Measurements from ENCODE around the gene TRIM22.
"Not testable (repeated sequence)": the region's sequence is repeated elsewhere in the genome, so short reads cannot be mapped to it uniquely, and the experiment has no call there.

Gene TRIM22

DNA sequence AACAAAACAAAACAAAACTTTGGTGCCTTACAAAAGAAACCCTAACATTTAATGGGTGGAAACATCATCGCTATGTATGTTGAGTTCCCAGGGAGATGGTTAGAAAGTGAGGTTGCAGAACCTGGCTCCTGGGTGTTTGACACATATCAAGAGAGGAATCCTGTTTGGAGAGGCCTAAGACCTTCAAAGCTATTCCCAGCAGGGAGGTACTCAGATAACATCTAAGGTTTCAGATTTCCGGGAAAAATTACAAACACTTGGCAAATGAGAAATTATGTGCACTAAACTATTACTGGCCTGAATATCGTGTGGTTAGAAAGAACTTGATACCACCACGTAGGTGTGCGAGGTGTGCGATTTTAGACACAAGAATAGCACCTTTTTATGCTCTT is 23.2 kb upstream of the TRIM22 start:
- no peak overlapping the region for H3K9ac ChIP-seq (ENCODE audit: low read depth in 1 of 2, low read length in 2 of 2)
- H3K4me3 ChIP-seq (ENCODE audit: low read depth in 1 of 2, low read length in 2 of 2) = no peak overlapping the region
- H3K27ac ChIP-seq (ENCODE audit: low read depth, low read length) = no peak overlapping the region
- no peaks in the 10 kb centered on the region for H3K4me1 ChIP-seq (ENCODE audit: control insufficient read depth in 1 of 2, insufficient read depth in 2 of 2, low read length in 2 of 2)
- H3K27me3 ChIP-seq (ENCODE audit: control insufficient read depth in 1 of 2, insufficient read depth in 2 of 2, low read length in 2 of 2) = no peaks in the 10 kb centered on the region
- H3K9me3 ChIP-seq (ENCODE audit: control insufficient read depth in 1 of 2, low read length in 2 of 2) = no peaks in the 10 kb centered on the region
- peaks cover 12 to 53% of the 10 kb centered on the region in 2 donors for H3K36me3 ChIP-seq (ENCODE audit: control insufficient read depth in 1 of 2, insufficient read depth in 2 of 2, low read length in 2 of 2)

DNA sequence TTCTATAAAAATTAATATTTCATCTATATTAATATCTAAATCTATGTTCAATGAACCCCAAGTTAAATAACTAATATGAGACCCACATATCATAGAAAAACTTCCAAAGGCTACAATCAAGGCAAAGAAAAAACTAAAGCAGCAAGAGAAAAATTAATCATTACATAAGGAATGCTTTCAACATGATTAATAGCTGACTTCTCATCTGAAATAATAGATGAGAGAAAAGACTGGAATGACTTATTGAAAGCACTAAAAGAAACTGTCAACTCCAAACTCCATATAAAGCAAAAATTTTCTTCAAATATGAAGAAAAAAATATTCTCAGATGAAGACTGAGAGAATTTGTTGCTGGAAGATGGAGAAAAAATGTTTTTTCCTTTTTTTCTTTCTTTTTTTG is 17.8 kb upstream of the TRIM22 start:
- H3K4me3 ChIP-seq (ENCODE audit: low read depth in 1 of 2, low read length in 2 of 2) = no peak overlapping the region

DNA sequence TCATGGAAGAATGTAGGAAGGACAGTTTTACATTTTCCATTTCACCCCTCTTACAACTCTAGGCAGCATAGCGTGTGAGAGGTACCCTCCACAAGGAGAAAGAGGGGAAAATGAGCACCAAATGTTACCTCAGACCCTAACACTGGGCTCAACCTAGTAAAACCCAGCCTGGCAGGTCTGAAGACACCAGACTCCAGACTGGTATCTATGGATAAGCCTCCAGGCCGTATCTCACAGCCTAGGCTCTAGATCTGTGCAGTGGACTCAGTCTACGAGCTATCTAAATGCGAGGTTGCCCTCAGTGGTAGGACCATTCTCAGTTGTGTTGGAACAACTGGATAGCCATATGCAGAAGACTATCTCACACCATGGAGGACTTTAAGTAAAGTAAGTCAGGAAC is 15.2 kb upstream of the TRIM22 start:
- Histone ChIP-seq H3K4me1 (ENCODE audit: control insufficient read depth in 1 of 2, insufficient read depth in 2 of 2, low read length in 2 of 2) (no peaks in the 10 kb centered on the region), H3K9ac (ENCODE audit: low read depth in 1 of 2, low read length in 2 of 2) (no peak overlapping the region), H3K36me3 (ENCODE audit: control insufficient read depth in 1 of 2, insufficient read depth in 2 of 2, low read length in 2 of 2) (peaks cover 31 to 35% of the 10 kb centered on the region in 2 donors), H3K27me3 (ENCODE audit: control insufficient read depth in 1 of 2, insufficient read depth in 2 of 2, low read length in 2 of 2) (no peaks in the 10 kb centered on the region), H3K27ac (ENCODE audit: low read depth, low read length) (no peak overlapping the region), H3K4me3 (ENCODE audit: low read depth in 1 of 2, low read length in 2 of 2) (no peak overlapping the region), H3K9me3 (ENCODE audit: control insufficient read depth in 1 of 2, low read length in 2 of 2) (no peaks in the 10 kb centered on the region)

More for the DNA sequence above, 17.8 kb upstream of the TRIM22 start:
- Histone ChIP-seq H3K9me3 (ENCODE audit: control insufficient read depth in 1 of 2, low read length in 2 of 2) (no peaks in the 10 kb centered on the region), H3K9ac (ENCODE audit: low read depth in 1 of 2, low read length in 2 of 2) (no peak overlapping the region), H3K27me3 (ENCODE audit: control insufficient read depth in 1 of 2, insufficient read depth in 2 of 2, low read length in 2 of 2) (no peaks in the 10 kb centered on the region), H3K36me3 (ENCODE audit: control insufficient read depth in 1 of 2, insufficient read depth in 2 of 2, low read length in 2 of 2) (peaks cover 14 to 30% of the 10 kb centered on the region in 2 donors), H3K4me1 (ENCODE audit: control insufficient read depth in 1 of 2, insufficient read depth in 2 of 2, low read length in 2 of 2) (no peaks in the 10 kb centered on the region), H3K27ac (ENCODE audit: low read depth, low read length) (no peak overlapping the region)

DNA sequence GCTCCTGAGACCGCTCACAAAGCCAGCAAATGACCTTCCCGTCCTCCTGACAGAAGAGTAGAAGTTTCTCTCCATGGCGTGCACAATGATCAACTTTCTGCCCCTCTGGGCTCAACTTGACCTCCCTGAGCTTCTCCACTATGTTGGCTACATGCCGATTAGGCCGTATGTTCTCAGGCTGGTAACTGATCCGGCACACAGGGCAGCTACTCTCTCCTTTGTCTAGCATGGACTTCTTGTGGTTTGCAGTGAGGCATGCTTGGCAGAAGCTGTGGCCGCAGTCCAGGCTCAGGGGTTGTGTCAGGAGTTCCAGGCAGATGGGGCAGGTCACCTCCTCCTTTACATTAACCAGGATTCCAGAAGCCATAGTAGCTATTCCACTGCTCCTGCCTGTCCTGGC is 9.8 kb upstream of the TRIM22 start:
- peaks cover 0 to 3% of the 10 kb centered on the region in 2 donors for H3K4me1 ChIP-seq (ENCODE audit: control insufficient read depth in 1 of 2, insufficient read depth in 2 of 2, low read length in 2 of 2)
- no peak overlapping the region for H3K27ac ChIP-seq (ENCODE audit: low read depth, low read length)
- H3K9me3 ChIP-seq (ENCODE audit: control insufficient read depth in 1 of 2, low read length in 2 of 2) = no peaks in the 10 kb centered on the region
- H3K36me3 ChIP-seq (ENCODE audit: control insufficient read depth in 1 of 2, insufficient read depth in 2 of 2, low read length in 2 of 2) = peaks cover 27 to 28% of the 10 kb centered on the region in 2 donors
- no peaks in the 10 kb centered on the region for H3K27me3 ChIP-seq (ENCODE audit: control insufficient read depth in 1 of 2, insufficient read depth in 2 of 2, low read length in 2 of 2)
- H3K4me3 ChIP-seq (ENCODE audit: low read depth in 1 of 2, low read length in 2 of 2) = no peak overlapping the region
- H3K9ac ChIP-seq (ENCODE audit: low read depth in 1 of 2, low read length in 2 of 2) = no peak overlapping the region

DNA sequence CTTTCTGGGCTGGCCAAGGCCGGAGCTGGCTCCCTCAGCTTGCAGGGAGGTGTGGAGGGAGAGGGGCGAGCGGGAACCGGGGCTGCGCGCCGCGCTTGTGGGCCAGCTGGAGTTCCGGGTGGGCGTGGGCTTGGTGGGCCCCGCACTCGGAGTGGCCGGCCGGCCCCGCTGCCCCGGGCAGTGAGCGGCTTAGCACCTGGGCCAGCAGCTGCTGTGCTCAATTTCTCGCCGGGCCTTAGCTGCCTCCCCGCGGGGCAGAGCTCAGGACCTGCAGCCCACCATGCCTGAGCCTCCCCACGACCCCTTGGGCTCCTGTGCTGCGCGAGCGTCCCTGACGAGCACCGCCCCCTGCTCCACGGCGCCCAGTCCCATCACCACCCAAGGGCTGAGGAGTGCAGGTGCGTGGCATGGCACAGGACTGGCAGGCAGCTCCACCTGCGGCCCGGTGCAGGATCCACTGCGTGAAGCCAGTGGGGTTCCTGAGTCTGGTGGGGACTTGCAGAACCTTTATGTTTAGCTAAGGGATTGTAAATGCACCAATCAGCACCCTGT is 6.6 kb upstream of the TRIM22 start:
- H3K9me3 ChIP-seq (ENCODE audit: control insufficient read depth in 1 of 2, low read length in 2 of 2); H3K27ac ChIP-seq (ENCODE audit: low read depth, low read length); H3K27me3 ChIP-seq (ENCODE audit: control insufficient read depth in 1 of 2, insufficient read depth in 2 of 2, low read length in 2 of 2); H3K4me3 ChIP-seq (ENCODE audit: low read depth in 1 of 2, low read length in 2 of 2); H3K4me1 ChIP-seq (ENCODE audit: control insufficient read depth in 1 of 2, insufficient read depth in 2 of 2, low read length in 2 of 2); H3K9ac ChIP-seq (ENCODE audit: low read depth in 1 of 2, low read length in 2 of 2): not testable (repeated sequence)
- H3K36me3 ChIP-seq (ENCODE audit: control insufficient read depth in 1 of 2, insufficient read depth in 2 of 2, low read length in 2 of 2) = peaks cover 22 to 24% of the 10 kb centered on the region in 2 donors

DNA sequence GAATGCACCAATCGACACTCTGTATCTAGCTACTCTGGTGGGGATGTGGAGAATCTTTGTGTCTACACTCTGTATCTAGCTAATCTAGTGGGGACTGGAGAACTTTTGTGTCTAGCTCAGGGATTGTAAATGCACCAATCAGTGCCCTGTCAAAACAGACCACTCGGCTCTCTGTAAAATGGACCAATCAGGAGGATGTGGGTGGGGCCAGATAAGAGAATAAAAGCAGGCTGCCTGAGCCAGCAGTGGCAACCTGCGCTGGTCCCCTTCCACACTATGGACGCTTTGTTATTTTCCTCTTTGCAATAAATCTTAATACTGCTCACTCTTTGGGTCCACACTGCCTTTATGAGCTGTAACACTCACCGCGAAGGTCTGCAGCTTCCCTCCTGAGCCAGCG is 6.0 kb upstream of the TRIM22 start:
- peak overlapping the region in 1 of 2 donors; percentile 87 for H3K4me3 ChIP-seq (ENCODE audit: low read depth in 1 of 2, low read length in 2 of 2)
- H3K9ac ChIP-seq (ENCODE audit: low read depth in 1 of 2, low read length in 2 of 2) = peak overlapping the region in 1 of 2 donors; percentile 89
- H3K27ac ChIP-seq (ENCODE audit: low read depth, low read length); H3K9me3 ChIP-seq (ENCODE audit: control insufficient read depth in 1 of 2, low read length in 2 of 2); H3K4me1 ChIP-seq (ENCODE audit: control insufficient read depth in 1 of 2, insufficient read depth in 2 of 2, low read length in 2 of 2); H3K27me3 ChIP-seq (ENCODE audit: control insufficient read depth in 1 of 2, insufficient read depth in 2 of 2, low read length in 2 of 2): not testable (repeated sequence)
- H3K36me3 ChIP-seq (ENCODE audit: control insufficient read depth in 1 of 2, insufficient read depth in 2 of 2, low read length in 2 of 2) = peaks cover 15 to 18% of the 10 kb centered on the region in 2 donors

DNA sequence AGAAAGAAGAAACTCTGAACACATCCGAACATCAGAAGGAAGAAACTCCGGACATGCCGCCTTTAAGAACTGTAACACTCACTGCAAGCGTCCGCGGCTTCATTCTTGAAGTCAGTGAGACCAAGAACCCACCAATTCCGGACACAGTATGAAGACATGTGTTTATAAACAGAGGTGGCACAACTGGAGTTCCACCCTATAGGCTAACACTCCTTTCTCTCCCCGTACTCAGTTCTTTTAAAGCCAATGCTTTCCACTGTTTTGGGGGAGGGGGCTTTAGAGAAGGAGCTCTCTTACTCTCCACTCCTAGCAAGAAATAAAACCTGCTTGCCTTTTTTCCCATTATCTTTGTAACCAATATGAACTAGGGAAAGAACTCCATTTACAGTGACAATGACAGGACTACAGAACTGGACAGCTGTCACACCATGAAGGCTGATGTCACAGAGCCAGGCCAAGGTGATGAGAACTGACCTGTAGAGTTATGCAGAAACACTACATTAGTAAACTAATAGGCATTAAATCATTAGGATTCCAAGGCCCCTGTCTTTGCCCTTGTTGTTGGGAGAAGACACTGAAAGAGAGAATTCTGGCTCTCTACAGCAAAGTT is 5.4 kb upstream of the TRIM22 start:
- Histone ChIP-seq H3K27me3 (ENCODE audit: control insufficient read depth in 1 of 2, insufficient read depth in 2 of 2, low read length in 2 of 2) (no peaks in the 10 kb centered on the region), H3K4me1 (ENCODE audit: control insufficient read depth in 1 of 2, insufficient read depth in 2 of 2, low read length in 2 of 2) (peaks cover 5 to 7% of the 10 kb centered on the region in 2 donors), H3K36me3 (ENCODE audit: control insufficient read depth in 1 of 2, insufficient read depth in 2 of 2, low read length in 2 of 2) (peaks cover 10 to 13% of the 10 kb centered on the region in 2 donors), H3K27ac (ENCODE audit: low read depth, low read length) (peak overlapping the region; percentile 88), H3K4me3 (ENCODE audit: low read depth in 1 of 2, low read length in 2 of 2) (peak overlapping the region; percentile 87 to 89), H3K9ac (ENCODE audit: low read depth in 1 of 2, low read length in 2 of 2) (peak overlapping the region; percentile 81 to 89), H3K9me3 (ENCODE audit: control insufficient read depth in 1 of 2, low read length in 2 of 2) (no peaks in the 10 kb centered on the region)

DNA sequence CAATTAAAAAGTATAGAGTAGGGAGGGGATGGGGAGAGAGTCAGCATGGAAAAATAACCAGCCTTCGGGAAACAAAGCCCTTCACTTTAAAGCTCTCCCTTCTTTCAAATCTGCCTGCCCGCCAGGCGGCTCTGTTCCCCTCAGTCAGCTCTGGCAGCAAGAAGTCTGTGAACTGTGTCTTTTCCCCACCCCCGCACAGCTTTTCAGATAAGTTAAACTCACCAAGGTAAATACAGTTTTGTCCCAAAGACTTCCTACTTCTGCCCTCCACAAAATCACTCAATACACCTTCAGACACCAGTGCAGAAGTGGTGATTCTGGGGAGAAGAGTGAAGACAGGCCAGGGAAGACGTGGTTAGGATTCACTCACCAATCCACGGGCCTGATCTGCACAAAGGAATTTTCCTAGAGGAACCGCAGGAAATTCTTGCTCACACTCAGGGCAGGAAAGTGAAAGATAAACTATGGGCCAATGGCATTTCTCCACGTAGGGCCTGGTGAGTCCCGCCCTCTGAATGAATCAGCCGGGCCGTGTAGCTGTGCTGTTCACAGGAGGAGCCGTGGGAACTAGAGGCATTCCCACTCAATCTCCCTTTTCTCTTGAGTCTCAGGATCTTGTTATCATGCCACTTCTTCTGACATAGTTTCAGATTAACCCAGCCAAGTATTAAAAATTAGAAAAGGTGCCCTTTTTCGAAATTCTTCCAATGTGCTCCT is 4.8 kb upstream of the TRIM22 start, which contains the start of gene TRIM5:
Gene TRIM5 (minus strand): TSS at position 429 of the 717 bp plus-strand sequence. CDS start 4,897 bp downstream, outside the sequence.
- Histone ChIP-seq H3K9ac (ENCODE audit: low read depth in 1 of 2, low read length in 2 of 2) (peak within 1 kb of the TSS; percentile 81 to 89), H3K4me3 (ENCODE audit: low read depth in 1 of 2, low read length in 2 of 2) (peak within 1 kb of the TSS; percentile 87 to 89), H3K9me3 (ENCODE audit: control insufficient read depth in 1 of 2, low read length in 2 of 2) (no peaks in the 10 kb centered on the region), H3K27me3 (ENCODE audit: control insufficient read depth in 1 of 2, insufficient read depth in 2 of 2, low read length in 2 of 2) (no peaks in the 10 kb centered on the region), H3K36me3 (ENCODE audit: control insufficient read depth in 1 of 2, insufficient read depth in 2 of 2, low read length in 2 of 2) (peaks cover 3 to 6% of the 10 kb centered on the region in 2 donors), H3K27ac (ENCODE audit: low read depth, low read length) (peak within 1 kb of the TSS; percentile 88), H3K4me1 (ENCODE audit: control insufficient read depth in 1 of 2, insufficient read depth in 2 of 2, low read length in 2 of 2) (peaks cover 10 to 12% of the 10 kb centered on the region in 2 donors)

DNA sequence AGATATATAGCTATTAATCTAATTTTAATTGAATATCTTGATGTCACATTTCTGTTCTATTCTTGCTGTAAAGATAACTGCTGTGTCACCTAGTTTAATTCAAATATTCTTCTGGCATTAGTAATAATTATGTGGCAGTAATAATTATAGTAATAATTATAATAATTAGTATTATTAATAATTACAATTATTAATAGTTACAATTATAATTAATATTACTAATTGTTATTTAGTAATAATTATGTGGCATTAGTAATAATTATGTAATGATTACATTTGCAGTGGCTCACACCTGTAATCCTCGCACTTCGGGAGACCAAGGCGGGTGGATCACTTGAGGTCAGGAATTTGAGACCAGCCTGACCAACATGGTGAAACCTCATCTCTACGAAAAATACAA is 3.2 kb upstream of the TRIM22 start:
- Histone ChIP-seq H3K36me3 (ENCODE audit: control insufficient read depth in 1 of 2, insufficient read depth in 2 of 2, low read length in 2 of 2) (no peaks in the 10 kb centered on the region), H3K9me3 (ENCODE audit: control insufficient read depth in 1 of 2, low read length in 2 of 2) (no peaks in the 10 kb centered on the region), H3K27me3 (ENCODE audit: control insufficient read depth in 1 of 2, insufficient read depth in 2 of 2, low read length in 2 of 2) (no peaks in the 10 kb centered on the region), H3K9ac (ENCODE audit: low read depth in 1 of 2, low read length in 2 of 2) (no peak overlapping the region), H3K27ac (ENCODE audit: low read depth, low read length) (no peak overlapping the region), H3K4me3 (ENCODE audit: low read depth in 1 of 2, low read length in 2 of 2) (no peak overlapping the region), H3K4me1 (ENCODE audit: control insufficient read depth in 1 of 2, insufficient read depth in 2 of 2, low read length in 2 of 2) (peaks cover 13 to 23% of the 10 kb centered on the region in 2 donors)

DNA sequence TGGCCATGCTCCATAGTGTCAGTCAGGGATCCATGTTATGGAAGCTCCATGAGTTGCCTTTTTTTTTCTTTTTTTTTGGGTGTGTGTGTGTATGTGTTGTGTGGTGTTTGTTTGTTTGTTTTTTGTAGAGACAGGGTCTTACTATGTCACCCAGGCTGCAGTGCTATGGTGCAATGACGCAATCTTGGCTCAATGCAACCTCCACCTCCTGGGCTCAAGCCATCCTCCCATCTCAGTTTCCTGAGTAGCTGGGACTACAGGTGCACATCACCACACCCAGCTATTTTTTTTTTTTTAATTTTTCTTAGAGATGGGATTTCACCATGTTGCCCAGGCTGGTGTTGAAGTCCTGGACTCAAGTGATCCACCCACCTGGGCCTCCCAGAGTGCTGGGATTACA is 1.1 kb upstream of the TRIM22 start:
- no peak overlapping the region for H3K4me3 ChIP-seq (ENCODE audit: low read depth in 1 of 2, low read length in 2 of 2)
- H3K36me3 ChIP-seq (ENCODE audit: control insufficient read depth in 1 of 2, insufficient read depth in 2 of 2, low read length in 2 of 2) = no peaks in the 10 kb centered on the region
- H3K27me3 ChIP-seq (ENCODE audit: control insufficient read depth in 1 of 2, insufficient read depth in 2 of 2, low read length in 2 of 2) = no peaks in the 10 kb centered on the region
- no peaks in the 10 kb centered on the region for H3K9me3 ChIP-seq (ENCODE audit: control insufficient read depth in 1 of 2, low read length in 2 of 2)
- no peak overlapping the region for H3K27ac ChIP-seq (ENCODE audit: low read depth, low read length)
- H3K9ac ChIP-seq (ENCODE audit: low read depth in 1 of 2, low read length in 2 of 2) = no peak overlapping the region
- H3K4me1 ChIP-seq (ENCODE audit: control insufficient read depth in 1 of 2, insufficient read depth in 2 of 2, low read length in 2 of 2) = peaks cover 13 to 26% of the 10 kb centered on the region in 2 donors

Data from duodenal mucosa (tissue), 2 donors.